ENCODE results near the gene POLN.

GRCh38 chr4:2260344-2261109 lies 18.6 kb upstream of the POLN start:
- TF ChIP-seq CTCF (IDR thresholded peaks at IDR 0.05), result no peak
- TF ChIP-seq POLR2AphosphoS5 (IDR thresholded peaks at IDR 0.05), result no peak
- no peak for TF ChIP-seq POLR2A (IDR thresholded peaks at IDR 0.05)

All from stomach (tissue), 4 donors.